Cardiac muscle cell (in vitro differentiated cells and primary cell): ENCODE data around the gene MAVS. TPM values are rescaled to one million over a fixed set of nuclear protein-coding genes. Genes with fewer than 3 reads are reported as not detected.

Experiments used
- DNase-seq, 2 donors: peaks; one replicate each; pipeline versions ENCODE4 v3.0.0 to v3.0.0-alpha.2; 2010 to 2017; ENCODE audit warnings: low read depth in 1 of 2, low spot score in 1 of 2
- H3K27ac ChIP-seq: fragments of 200-600 bp; sonication (generic); 2 replicates; pipeline ENCODE4 v1.5.1; 2016
- H3K27me3 ChIP-seq: fragments of 200-600 bp; sonication (generic); 2 replicates; pipeline ENCODE4 v1.6.0; 2016; ENCODE audit warnings: control low read depth
- H3K36me3 ChIP-seq: fragments of 200-600 bp; sonication (generic); 2 replicates; pipeline ENCODE4 v1.5.1; 2016; ENCODE audit warnings: control low read depth
- H3K4me1 ChIP-seq: fragments of 200-600 bp; sonication (generic); 2 replicates; pipeline ENCODE4 v1.8.1; 2017; ENCODE audit warnings: low read depth, mild to moderate bottlenecking, mixed run types
- H3K4me3 ChIP-seq: fragments of 200-600 bp; sonication (generic); 2 replicates; pipeline ENCODE4 v1.5.1; 2016; ENCODE audit warnings: mild to moderate bottlenecking
- H3K9me3 ChIP-seq: fragments of 200-600 bp; sonication (generic); 2 replicates; pipeline ENCODE4 v1.5.1; 2017; ENCODE audit warnings: low read depth, mild to moderate bottlenecking, control low read depth
- polyA plus RNA-seq: library from polyadenylated mRNA; unstranded; fragments of >200 nt; fragmentation: Nextera tagmentation; extraction: Ambion mirVana; gene quantifications from 2 replicates; pipeline ENCODE4 v1.2.1, GENCODE V29; 2016
- total RNA-seq: library from RNA; depleted of rRNA; stranded (reverse); fragments of >200 nt; gene quantifications from 2 replicates; pipeline ENCODE4 v1.2.3, GENCODE V29; 2016
- TF ChIP-seq, protein P1 (sequence below): IDR thresholded peaks from 2 replicates; pipeline ENCODE4 v1.5.1; 2012; ENCODE audit warnings: low read depth, mild to moderate bottlenecking, low read length

Gene MAVS
- total and polyA plus RNA-seq, 2 experiments from 2014 or later, result 15.0 to 40.9 TPM

DNA sequence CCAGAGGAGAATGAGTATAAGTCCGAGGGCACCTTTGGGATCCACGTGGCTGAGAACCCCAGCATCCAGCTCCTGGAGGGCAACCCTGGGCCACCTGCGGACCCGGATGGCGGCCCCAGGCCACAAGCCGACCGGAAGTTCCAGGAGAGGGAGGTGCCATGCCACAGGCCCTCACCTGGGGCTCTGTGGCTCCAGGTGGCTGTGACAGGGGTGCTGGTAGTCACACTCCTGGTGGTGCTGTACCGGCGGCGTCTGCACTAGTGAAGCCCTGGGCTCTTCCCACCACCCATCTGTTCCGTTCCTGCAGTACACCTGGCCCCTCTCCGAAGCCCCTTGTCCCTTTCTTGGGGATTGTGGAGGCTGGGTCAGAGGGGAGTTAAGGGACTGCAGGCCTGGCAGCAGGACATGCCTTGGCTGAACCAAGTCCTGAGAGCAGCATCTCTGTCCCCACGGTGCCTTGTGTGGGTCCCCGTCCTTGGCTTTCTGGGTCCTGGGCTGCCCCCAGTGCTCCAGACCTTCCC is 19.3 kb downstream of the MAVS start:
- Histone ChIP-seq H3K4me3 (no peak overlapping the region), H3K4me1 (no peaks in the 10 kb centered on the region), H3K27me3 (no peaks in the 10 kb centered on the region), H3K9me3 (no peaks in the 10 kb centered on the region), H3K36me3 (peaks cover 38% of the 10 kb centered on the region), H3K27ac (no peak overlapping the region)
- TF ChIP-seq, protein P1, sequence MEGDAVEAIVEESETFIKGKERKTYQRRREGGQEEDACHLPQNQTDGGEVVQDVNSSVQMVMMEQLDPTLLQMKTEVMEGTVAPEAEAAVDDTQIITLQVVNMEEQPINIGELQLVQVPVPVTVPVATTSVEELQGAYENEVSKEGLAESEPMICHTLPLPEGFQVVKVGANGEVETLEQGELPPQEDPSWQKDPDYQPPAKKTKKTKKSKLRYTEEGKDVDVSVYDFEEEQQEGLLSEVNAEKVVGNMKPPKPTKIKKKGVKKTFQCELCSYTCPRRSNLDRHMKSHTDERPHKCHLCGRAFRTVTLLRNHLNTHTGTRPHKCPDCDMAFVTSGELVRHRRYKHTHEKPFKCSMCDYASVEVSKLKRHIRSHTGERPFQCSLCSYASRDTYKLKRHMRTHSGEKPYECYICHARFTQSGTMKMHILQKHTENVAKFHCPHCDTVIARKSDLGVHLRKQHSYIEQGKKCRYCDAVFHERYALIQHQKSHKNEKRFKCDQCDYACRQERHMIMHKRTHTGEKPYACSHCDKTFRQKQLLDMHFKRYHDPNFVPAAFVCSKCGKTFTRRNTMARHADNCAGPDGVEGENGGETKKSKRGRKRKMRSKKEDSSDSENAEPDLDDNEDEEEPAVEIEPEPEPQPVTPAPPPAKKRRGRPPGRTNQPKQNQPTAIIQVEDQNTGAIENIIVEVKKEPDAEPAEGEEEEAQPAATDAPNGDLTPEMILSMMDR, result no peak
- no peak for DNase-seq

DNA sequence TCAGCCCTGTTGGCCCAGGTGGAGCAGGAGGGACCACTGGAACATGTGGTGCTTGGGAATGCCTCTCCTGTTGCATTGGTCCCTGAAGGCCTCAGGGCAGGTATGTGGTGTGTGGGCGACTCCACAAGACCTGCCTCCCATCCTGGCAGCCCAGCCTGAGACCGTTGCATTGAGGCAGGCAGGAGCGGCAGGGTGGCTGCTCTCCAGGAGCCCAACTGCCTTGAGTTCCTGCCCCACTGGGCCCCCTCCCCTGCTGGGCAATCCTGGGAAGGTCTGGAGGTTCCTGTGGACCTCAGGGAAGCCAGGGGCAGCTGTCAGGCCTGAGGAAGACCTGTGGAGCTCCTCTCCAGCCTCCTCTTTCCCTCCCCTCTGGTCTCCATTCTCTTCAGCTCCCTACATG is 19.8 kb downstream of the MAVS start:
- no peak overlapping the region for H3K27ac ChIP-seq
- no peak overlapping the region for H3K4me3 ChIP-seq
- no peaks in the 10 kb centered on the region for H3K9me3 ChIP-seq
- H3K27me3 ChIP-seq, result no peaks in the 10 kb centered on the region
- DNase-seq, result no peak
- TF ChIP-seq, protein P1, result no peak
- H3K4me1 ChIP-seq, result no peaks in the 10 kb centered on the region
- H3K36me3 ChIP-seq, result peaks cover 36% of the 10 kb centered on the region

DNA sequence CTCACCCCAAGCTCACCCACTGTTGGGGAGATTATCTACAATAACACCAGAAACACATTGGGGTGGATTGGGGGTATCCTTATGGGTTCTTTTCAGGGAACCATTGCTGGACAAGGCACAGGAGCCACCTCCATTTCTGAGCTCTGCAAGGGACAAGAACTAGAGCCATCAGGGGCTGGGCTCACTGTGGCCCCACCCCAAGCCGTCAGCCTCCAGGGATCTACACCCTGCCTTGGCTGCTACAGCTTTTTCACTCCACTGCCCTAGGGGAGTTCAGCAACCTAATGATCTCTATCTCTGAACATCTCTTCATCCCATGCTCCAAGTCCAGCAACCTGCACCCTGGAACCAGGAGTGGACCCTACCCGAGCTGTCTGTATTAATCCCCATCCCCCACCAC is 21.2 kb downstream of the MAVS start:
- DNase-seq, result no peak
- Histone ChIP-seq H3K4me1 (no peaks in the 10 kb centered on the region), H3K36me3 (peaks cover 25% of the 10 kb centered on the region), H3K9me3 (no peaks in the 10 kb centered on the region), H3K27me3 (no peaks in the 10 kb centered on the region), H3K4me3 (no peak overlapping the region), H3K27ac (no peak overlapping the region)
- TF ChIP-seq, protein P1, result no peak

DNA sequence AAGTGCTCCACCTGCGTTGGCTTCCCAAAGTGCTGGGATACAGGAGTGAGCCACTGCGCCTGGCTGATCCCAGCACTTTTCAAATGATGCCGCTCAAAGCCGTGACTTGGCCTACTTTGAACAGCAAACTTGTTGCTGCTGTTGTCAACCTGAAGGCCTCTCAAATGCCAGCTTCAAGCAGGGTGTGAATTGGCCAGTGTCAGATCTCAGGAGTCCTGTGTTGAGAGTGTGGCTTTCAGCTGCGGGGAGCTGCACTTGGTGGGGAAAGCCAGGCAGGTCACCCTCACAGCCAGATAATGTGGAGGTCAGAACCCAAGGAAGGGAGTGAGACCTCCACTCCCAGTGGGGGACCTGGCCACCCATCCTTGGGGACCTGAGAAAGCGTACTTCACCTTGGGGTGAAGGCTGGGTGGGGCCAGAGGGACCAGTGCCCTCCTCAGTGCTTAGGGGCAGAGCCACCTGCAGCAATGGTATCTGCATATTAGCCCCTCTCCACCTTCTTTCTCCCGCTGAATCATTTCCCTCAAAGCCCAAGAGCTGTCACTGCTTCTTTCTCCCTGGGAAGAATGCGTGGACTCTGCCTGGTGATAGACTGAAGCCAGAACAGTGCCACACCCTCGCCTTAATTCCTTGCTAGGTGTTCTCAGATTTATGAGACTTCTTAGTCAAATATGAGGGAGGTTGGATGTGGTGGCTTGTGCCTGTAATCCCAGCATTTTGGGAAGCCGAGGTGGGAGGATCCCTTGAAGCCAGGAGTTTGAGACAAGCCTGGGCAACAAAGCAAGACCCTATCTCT is 23.4 kb downstream of the MAVS start:
- H3K9me3 ChIP-seq, result no peaks in the 10 kb centered on the region
- H3K27me3 ChIP-seq, result no peaks in the 10 kb centered on the region
- no peaks in the 10 kb centered on the region for H3K4me1 ChIP-seq
- peaks cover 7% of the 10 kb centered on the region for H3K36me3 ChIP-seq
- no peak for DNase-seq
- no peak overlapping the region for H3K4me3 ChIP-seq
- H3K27ac ChIP-seq, result peak overlapping the region; percentile 48
- TF ChIP-seq, protein P1, result no peak

DNA sequence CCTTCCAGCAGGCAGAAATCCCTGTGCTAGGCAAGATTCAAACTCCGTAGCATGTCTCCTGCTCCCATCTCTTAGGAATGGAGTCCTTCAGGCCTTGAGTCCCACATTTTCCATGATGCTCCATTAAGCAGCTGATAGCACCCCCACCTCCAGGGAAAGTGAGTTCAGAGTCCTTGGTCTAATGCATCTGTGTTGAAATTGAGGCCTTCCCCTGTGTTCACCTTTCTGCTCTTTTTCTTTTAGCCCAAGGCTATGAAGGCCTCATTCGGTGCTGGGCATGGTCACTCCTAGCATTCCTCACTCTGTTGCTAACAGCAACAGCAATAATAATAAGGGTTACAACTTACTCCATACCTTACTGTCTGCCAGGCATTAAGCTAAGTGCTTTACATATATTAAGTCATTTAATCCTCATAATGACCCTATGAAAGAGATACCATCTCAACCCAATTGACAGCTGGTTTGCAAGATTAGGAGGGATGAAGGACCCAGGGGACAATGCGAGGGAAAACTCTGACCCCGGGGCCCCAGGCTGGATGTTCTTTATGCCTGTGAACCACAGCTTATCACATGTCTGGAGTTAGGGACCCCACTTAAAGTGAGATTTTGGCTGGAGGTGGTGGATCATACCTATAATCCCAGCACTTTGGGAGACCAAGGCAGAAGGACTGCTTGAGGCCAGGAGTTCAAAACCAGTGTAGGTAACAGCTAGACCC is 25.1 kb downstream of the MAVS start:
- Histone ChIP-seq H3K9me3 (no peaks in the 10 kb centered on the region), H3K36me3 (peaks cover 2% of the 10 kb centered on the region), H3K27ac (no peak overlapping the region), H3K4me1 (no peaks in the 10 kb centered on the region), H3K27me3 (no peaks in the 10 kb centered on the region), H3K4me3 (no peak overlapping the region)
- DNase-seq, result no peak
- TF ChIP-seq, protein P1, result no peak
